WTC11 (cell line): ENCODE results near the gene WFS1.

ENCODE experiments used
- CBFB ChIP-seq: sonication (generic); formaldehyde crosslinking; IDR thresholded peaks from 2 replicates; pipeline ENCODE4 v1.8.1; 2022; ENCODE audit warnings: mild to moderate bottlenecking, low read depth, missing genetic modification reagents
- ESRRA ChIP-seq: sonication (generic); formaldehyde crosslinking; IDR thresholded peaks from 2 replicates; pipeline ENCODE4 v1.8.1; 2022; ENCODE audit warnings: mild to moderate bottlenecking, missing genetic modification reagents, borderline replicate concordance
- FOXP1 ChIP-seq: sonication (generic); formaldehyde crosslinking; IDR thresholded peaks from 2 replicates; pipeline ENCODE4 v1.8.0; 2022; ENCODE audit warnings: missing genetic modification reagents, mild to moderate bottlenecking, moderate library complexity, borderline replicate concordance
- NFYB ChIP-seq: sonication (generic); formaldehyde crosslinking; conservative IDR thresholded peaks from 2 replicates; pipeline ENCODE4 v1.8.0; 2022; ENCODE audit warnings: low read depth, missing genetic modification reagents
- RELA ChIP-seq: sonication (generic); formaldehyde crosslinking; IDR thresholded peaks from 2 replicates; pipeline ENCODE4 v1.8.1; 2022; ENCODE audit warnings: missing genetic modification reagents, mild to moderate bottlenecking, borderline replicate concordance
- SP1 ChIP-seq: sonication (generic); formaldehyde crosslinking; conservative IDR thresholded peaks from 2 replicates; pipeline ENCODE4 v1.8.1; 2022; ENCODE audit warnings: missing genetic modification reagents
- USF2 ChIP-seq: sonication (generic); formaldehyde crosslinking; IDR thresholded peaks from 2 replicates; pipeline ENCODE4 v1.8.1; 2023; ENCODE audit warnings: mild to moderate bottlenecking, missing genetic modification reagents, moderate library complexity
- ZNF219 ChIP-seq: sonication (generic); formaldehyde crosslinking; IDR thresholded peaks from 2 replicates; pipeline ENCODE4 v1.8.0; 2023; ENCODE audit warnings: missing genetic modification reagents, mild to moderate bottlenecking, borderline replicate concordance
- TF ChIP-seq, protein P1 (sequence below): fragments of 250-450 bp; sonication (Bioruptor Pico); IDR thresholded peaks from 2 replicates; pipeline ENCODE4 v2.1.2; 2022; ENCODE audit warnings: mild to moderate bottlenecking, moderate library complexity
- TF ChIP-seq, protein P2 (sequence below): fragments of 200-600 bp; IDR thresholded peaks from 2 replicates; pipeline ENCODE4 v1.8.0; 2022; ENCODE audit warnings: antibody characterized with exemption

- TF ChIP-seq, protein P1, sequence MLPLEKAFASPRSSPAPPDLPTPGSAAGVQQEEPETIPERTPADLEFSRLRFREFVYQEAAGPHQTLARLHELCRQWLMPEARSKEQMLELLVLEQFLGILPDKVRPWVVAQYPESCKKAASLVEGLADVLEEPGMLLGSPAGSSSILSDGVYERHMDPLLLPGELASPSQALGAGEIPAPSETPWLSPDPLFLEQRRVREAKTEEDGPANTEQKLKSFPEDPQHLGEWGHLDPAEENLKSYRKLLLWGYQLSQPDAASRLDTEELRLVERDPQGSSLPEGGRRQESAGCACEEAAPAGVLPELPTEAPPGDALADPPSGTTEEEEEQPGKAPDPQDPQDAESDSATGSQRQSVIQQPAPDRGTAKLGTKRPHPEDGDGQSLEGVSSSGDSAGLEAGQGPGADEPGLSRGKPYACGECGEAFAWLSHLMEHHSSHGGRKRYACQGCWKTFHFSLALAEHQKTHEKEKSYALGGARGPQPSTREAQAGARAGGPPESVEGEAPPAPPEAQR (CRISPR knock-in tag) = no peak
- TF ChIP-seq, protein P2, sequence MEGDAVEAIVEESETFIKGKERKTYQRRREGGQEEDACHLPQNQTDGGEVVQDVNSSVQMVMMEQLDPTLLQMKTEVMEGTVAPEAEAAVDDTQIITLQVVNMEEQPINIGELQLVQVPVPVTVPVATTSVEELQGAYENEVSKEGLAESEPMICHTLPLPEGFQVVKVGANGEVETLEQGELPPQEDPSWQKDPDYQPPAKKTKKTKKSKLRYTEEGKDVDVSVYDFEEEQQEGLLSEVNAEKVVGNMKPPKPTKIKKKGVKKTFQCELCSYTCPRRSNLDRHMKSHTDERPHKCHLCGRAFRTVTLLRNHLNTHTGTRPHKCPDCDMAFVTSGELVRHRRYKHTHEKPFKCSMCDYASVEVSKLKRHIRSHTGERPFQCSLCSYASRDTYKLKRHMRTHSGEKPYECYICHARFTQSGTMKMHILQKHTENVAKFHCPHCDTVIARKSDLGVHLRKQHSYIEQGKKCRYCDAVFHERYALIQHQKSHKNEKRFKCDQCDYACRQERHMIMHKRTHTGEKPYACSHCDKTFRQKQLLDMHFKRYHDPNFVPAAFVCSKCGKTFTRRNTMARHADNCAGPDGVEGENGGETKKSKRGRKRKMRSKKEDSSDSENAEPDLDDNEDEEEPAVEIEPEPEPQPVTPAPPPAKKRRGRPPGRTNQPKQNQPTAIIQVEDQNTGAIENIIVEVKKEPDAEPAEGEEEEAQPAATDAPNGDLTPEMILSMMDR = no peak
- TF ChIP-seq USF2 (no peak), ESRRA (no peak), ZNF219 (CRISPR knock-in tag) (no peak), RELA (no peak), NFYB (no peak), FOXP1 (CRISPR knock-in tag) (no peak), SP1 (CRISPR knock-in tag) (no peak), CBFB (CRISPR knock-in tag) (no peak)
Observed at GRCh38 chr4:6322067-6322760, 52.6 kb downstream of the WFS1 start.
